PC-3 (cell line): ENCODE results near the gene GJB4. TPM values are rescaled to one million over a fixed set of nuclear protein-coding genes. Genes with fewer than 3 reads are reported as not detected.

Experiments used
- ATAC-seq: fragments of 200-7000 bp; cut with Tn5 transposase; 2 replicates; pipeline ENCODE4 v1.9.1; 2020; ENCODE audit warnings: mild to moderate bottlenecking, moderate library complexity
- BruUV-seq: library from RNA; stranded (reverse); fragments of 400-500 nt; replicated peaks from 2 replicates; lab custom pipeline; 2021; lab: Mats Ljungman, UMichigan
- CTCF ChIA-PET: fragments of 300-600 bp; sonication (Branson Sonifier 250); formaldehyde crosslinking; loops from one replicate; lab custom pipeline; 2022; ENCODE audit warnings: antibody characterized with exemption; lab: Charles Lee
- POLR2A ChIA-PET: fragments of 300-600 bp; sonication (Branson Sonifier 250); formaldehyde crosslinking; loops from one replicate; lab custom pipeline; 2022; ENCODE audit warnings: antibody characterized with exemption; ENCODE audit not compliant: unreplicated experiment; lab: Charles Lee
- DNase-seq: peaks from one replicate; pipeline ENCODE4 v3.0.0-alpha.2; 2015
- H2AFZ ChIP-seq: fragments of 300-600 bp; sonication (generic); 2 replicates; pipeline ENCODE4 v1.6.0; 2016; ENCODE audit warnings: antibody characterized with exemption, low read length
- H3F3A ChIP-seq: fragments of 300-600 bp; sonication (generic); one replicate; pipeline ENCODE4 v1.6.0; 2017; ENCODE audit warnings: antibody characterized with exemption, low read length, control low read depth, mild to moderate bottlenecking; ENCODE audit not compliant: unreplicated experiment
- H3K27ac ChIP-seq: fragments of 300-600 bp; sonication (generic); 2 replicates; pipeline ENCODE4 v1.5.1; 2016; ENCODE audit warnings: mild to moderate bottlenecking, low read length
- H3K27me3 ChIP-seq: fragments of 300-600 bp; sonication (generic); 2 replicates; pipeline ENCODE4 v1.6.1; 2016; ENCODE audit warnings: low read length, mixed read lengths
- H3K36me3 ChIP-seq: fragments of 300-600 bp; sonication (generic); 2 replicates; pipeline ENCODE4 v1.6.1; 2016; ENCODE audit warnings: low read depth, mixed run types, low read length, mixed read lengths
- H3K4me1 ChIP-seq: fragments of 300-600 bp; sonication (generic); 2 replicates; pipeline ENCODE4 v1.5.1; 2016; ENCODE audit warnings: low read length; ENCODE audit not compliant: insufficient read depth
- H3K4me2 ChIP-seq: fragments of 300-600 bp; sonication (generic); 2 replicates; pipeline ENCODE4 v1.6.0; 2016; ENCODE audit warnings: low read length
- H3K4me3 ChIP-seq: fragments of 300-600 bp; sonication (generic); 2 replicates; pipeline ENCODE4 v1.5.1; 2016; ENCODE audit warnings: mild to moderate bottlenecking, low read length, mixed read lengths
- H3K79me2 ChIP-seq: fragments of 300-600 bp; sonication (generic); 2 replicates; pipeline ENCODE4 v1.6.1; 2017; ENCODE audit warnings: low read length, mixed read lengths
- H3K9ac ChIP-seq: fragments of 300-600 bp; sonication (generic); 2 replicates; pipeline ENCODE4 v1.6.0; 2016; ENCODE audit warnings: mild to moderate bottlenecking, low read length
- H3K9me2 ChIP-seq: fragments of 300-600 bp; sonication (generic); replicated peaks from 2 replicates; pipeline ENCODE4 v1.6.1; 2016; ENCODE audit warnings: mixed run types, low read length, mixed read lengths
- H3K9me3 ChIP-seq: fragments of 300-600 bp; sonication (generic); 2 replicates; pipeline ENCODE4 v1.6.1; 2016; ENCODE audit warnings: low read length, mixed read lengths
- H4K20me1 ChIP-seq: fragments of 300-600 bp; sonication (generic); 2 replicates; pipeline ENCODE4 v1.6.1; 2016; ENCODE audit warnings: low read length, mixed read lengths
- CTCF ChIP-seq: fragments of 300-600 bp; sonication (generic); conservative IDR thresholded peaks from 2 replicates; pipeline ENCODE4 v1.5.1; 2017; ENCODE audit warnings: antibody characterized with exemption, low read depth, mild to moderate bottlenecking, low read length
- EZH2 ChIP-seq: fragments of 300-600 bp; sonication (generic); IDR thresholded peaks from one replicate; pipeline ENCODE4 v1.6.1; 2017; ENCODE audit warnings: antibody characterized with exemption, mild to moderate bottlenecking, low read length; ENCODE audit not compliant: unreplicated experiment
- EZH2phosphoT487 ChIP-seq: fragments of 300-600 bp; sonication (generic); IDR thresholded peaks from 2 replicates; pipeline ENCODE4 v1.6.1; 2018; ENCODE audit warnings: mild to moderate bottlenecking, antibody characterized with exemption, low read length, borderline replicate concordance
- intact Hi-C: fragments of 100-400 bp; cut with micrococcal nuclease; formaldehyde crosslinking; loops from 2 replicates; pipeline ENCODE4 v1.9.0; 2023
- total RNA-seq: library from RNA; depleted of rRNA; stranded (reverse); fragments of >200 nt; gene quantifications from 2 replicates; pipeline ENCODE4 v1.2.3, GENCODE V29; 2014

The GJB4 gene
- total RNA-seq, 1 experiment from 2014 or later, result not detected

GRCh38 chr1:34721646-34722355, 37.7 kb upstream of the GJB4 start:
- POLR2A ChIA-PET, result no interaction called here
- H3K27me3 ChIP-seq, result peaks cover 75% of the 10 kb centered on the region
- CTCF ChIA-PET, result no interaction called here
- intact Hi-C loops, result no loop called here
- H3K79me2 ChIP-seq, result no peaks in the 10 kb centered on the region
- no peak overlapping the region for H3K4me2 ChIP-seq
- no peaks in the 10 kb centered on the region for H3K36me3 ChIP-seq
- H3K9me2 ChIP-seq, result no peaks in the 10 kb centered on the region
- BruUV-seq, result no TSS peak
- H3K9me3 ChIP-seq, result no peaks in the 10 kb centered on the region
- H3K4me1 ChIP-seq, result no peaks in the 10 kb centered on the region
- H3F3A ChIP-seq, result no peaks in the 10 kb centered on the region
- H3K27ac ChIP-seq, result no peak overlapping the region
- no peak overlapping the region for H3K9ac ChIP-seq
- DNase-seq (no peak), ATAC-seq (no peak)
- no peak overlapping the region for H2AFZ ChIP-seq
- no peak overlapping the region for H3K4me3 ChIP-seq
- no peaks in the 10 kb centered on the region for H4K20me1 ChIP-seq
- no peak for TF ChIP-seq EZH2
- no peak for TF ChIP-seq CTCF
- TF ChIP-seq EZH2phosphoT487, result no peak

- CTCF ChIA-PET, result no interaction called here
Measured at GRCh38 chr1:34726861-34727260, 32.7 kb upstream of the GJB4 start.

More at GRCh38 chr1:34726861-34727260, 32.7 kb upstream of the GJB4 start:
- Histone ChIP-seq H4K20me1 (no peaks in the 10 kb centered on the region), H3K27ac (no peak overlapping the region), H3K9me3 (no peaks in the 10 kb centered on the region), H3K4me2 (no peak overlapping the region), H3K4me1 (no peaks in the 10 kb centered on the region), H2AFZ (no peak overlapping the region), H3K36me3 (no peaks in the 10 kb centered on the region), H3K4me3 (no peak overlapping the region), H3K9me2 (no peaks in the 10 kb centered on the region), H3K27me3 (peaks cover 73% of the 10 kb centered on the region), H3K79me2 (no peaks in the 10 kb centered on the region), H3K9ac (no peak overlapping the region), H3F3A (no peaks in the 10 kb centered on the region)
- DNase-seq (no peak), ATAC-seq (no peak)
- intact Hi-C loops, result no loop called here
- no TSS peak for BruUV-seq
- POLR2A ChIA-PET, result no interaction called here
- TF ChIP-seq EZH2phosphoT487 (no peak), CTCF (no peak), EZH2 (no peak)
